H1 (cell line): Measurements from ENCODE around the gene S100A8. TPM values are rescaled to one million over a fixed set of nuclear protein-coding genes. Genes with fewer than 3 reads are reported as not detected.

Source experiments
- CTCF ChIA-PET: fragments of 300-600 bp; sonication (Branson Sonifier 250); formaldehyde crosslinking; loops from one replicate; lab custom pipeline; 2021; ENCODE audit not compliant: partially characterized antibody; lab: Charles Lee
- POLR2A ChIA-PET: fragments of 300-600 bp; sonication (Branson Sonifier 250); formaldehyde crosslinking; loops from one replicate; lab custom pipeline; 2021; ENCODE audit warnings: inconsistent platforms; ENCODE audit not compliant: partially characterized antibody; lab: Charles Lee
- DNase-seq, 2 experiments: peaks; one replicate each; pipeline versions ENCODE4 v3.0.0 to v3.0.0-alpha.2; 2010 to 2022; ENCODE audit warnings: low spot score in 2 of 2, low read depth in 1 of 2, mixed read lengths in 1 of 2
- FAIRE-seq: peaks from 2 replicates; lab custom pipeline; 2011; peaks lifted over from hg19 to GRCh38; lab: Jason Lieb, UNC
- H2AFZ ChIP-seq: 2 replicates; pipeline ENCODE4 v1.8.1; 2012; ENCODE audit warnings: low read length, inconsistent platforms
- H2AK5ac ChIP-seq: 2 replicates; pipeline ENCODE4 v1.6.1; 2013; ENCODE audit warnings: low read depth, low read length
- H2BK120ac ChIP-seq: replicated peaks from 2 replicates; pipeline ENCODE3; 2013; ENCODE audit warnings: low read depth, low read length, inconsistent platforms
- H2BK12ac ChIP-seq: 2 replicates; pipeline ENCODE4 v1.6.1; 2013; ENCODE audit warnings: low read depth, low read length
- H2BK15ac ChIP-seq: 2 replicates; pipeline ENCODE4 v1.6.1; 2013; ENCODE audit warnings: low read length
- H2BK20ac ChIP-seq: 2 replicates; pipeline ENCODE4 v1.6.1; 2013; ENCODE audit warnings: low read length
- H2BK5ac ChIP-seq: 2 replicates; pipeline ENCODE4 v1.6.1; 2013; ENCODE audit warnings: low read depth, low read length
- H3K14ac ChIP-seq: 2 replicates; pipeline ENCODE4 v1.6.1; 2013; ENCODE audit warnings: inconsistent platforms; ENCODE audit not compliant: insufficient read length
- H3K18ac ChIP-seq: 2 replicates; pipeline ENCODE4 v1.6.1; 2013; ENCODE audit warnings: low read length; ENCODE audit errors: extremely low read depth
- H3K23ac ChIP-seq: 2 replicates; pipeline ENCODE4 v1.6.1; 2013; ENCODE audit warnings: inconsistent platforms; ENCODE audit not compliant: insufficient read length
- H3K23me2 ChIP-seq: 2 replicates; pipeline ENCODE4 v1.6.1; 2013; ENCODE audit warnings: low read depth, low read length
- H3K27ac ChIP-seq: 2 replicates; pipeline ENCODE4 v1.6.1; 2011; ENCODE audit warnings: low read depth, low read length, inconsistent platforms
- H3K27me3 ChIP-seq, 4 experiments: replicated peaks in 1 of 4; 1 replicate in 1 of 4; 2 replicates in 3 of 4; pipeline versions ENCODE4 v1.6.1 to v1.8.1; 2011 to 2013; ENCODE audit warnings: low read length in 3 of 4, mild to moderate bottlenecking in 3 of 4, inconsistent platforms in 2 of 4, mixed read lengths in 2 of 4, moderate library complexity in 1 of 4; ENCODE audit not compliant: control insufficient read depth in 3 of 4, insufficient read depth in 3 of 4; ENCODE audit errors: extremely low read depth in 1 of 4
- H3K36me3 ChIP-seq, 4 experiments: 2 replicates each; pipeline versions ENCODE4 v1.6.1 to v1.8.1; 2011 to 2013; ENCODE audit warnings: mild to moderate bottlenecking in 4 of 4, low read length in 3 of 4, moderate library complexity in 2 of 4, control low read depth in 1 of 4, inconsistent platforms in 1 of 4; ENCODE audit not compliant: insufficient read depth in 4 of 4, control insufficient read depth in 2 of 4
- H3K4ac ChIP-seq: replicated peaks from 2 replicates; pipeline ENCODE3; 2013; ENCODE audit warnings: low read length, low read depth, mixed read lengths, inconsistent platforms; ENCODE audit not compliant: insufficient read length
- H3K4me1 ChIP-seq, 4 experiments: replicated peaks in 1 of 4; 1 replicate in 1 of 4; 2 replicates in 3 of 4; pipeline versions ENCODE4 v1.6.1 to v1.8.1; 2011 to 2013; ENCODE audit warnings: low read length in 3 of 4, inconsistent platforms in 2 of 4, mixed read lengths in 1 of 4; ENCODE audit not compliant: insufficient read depth in 4 of 4, control insufficient read depth in 3 of 4
- H3K4me2 ChIP-seq, 2 experiments: 2 replicates each; pipeline versions ENCODE4 v1.6.1 to v1.8.1; 2011 to 2013; ENCODE audit warnings: low read depth in 2 of 2, low read length in 2 of 2, control low read depth in 1 of 2, inconsistent platforms in 1 of 2, mild to moderate bottlenecking in 1 of 2; ENCODE audit not compliant: insufficient read depth in 1 of 2
- H3K4me3 ChIP-seq, 4 experiments: fragments of 200-600, 300-600 bp in 1 of 4; sonication (generic), shearing (Covaris generic), sonication (Bioruptor Twin) in 1 of 4; 2 replicates each; pipeline versions ENCODE4 v1.5.1 to v1.8.1; 2011 to 2016; ENCODE audit warnings: low read length in 4 of 4, low read depth in 3 of 4, control low read depth in 2 of 4, inconsistent platforms in 2 of 4, mild to moderate bottlenecking in 2 of 4, mixed read lengths in 1 of 4, moderate library complexity in 1 of 4; ENCODE audit not compliant: insufficient read depth in 2 of 4; ENCODE audit errors: extremely low read depth in 1 of 4
- H3K56ac ChIP-seq: replicated peaks from 2 replicates; pipeline ENCODE3; 2013; ENCODE audit warnings: low read depth, mild to moderate bottlenecking, mixed read lengths, low read length, inconsistent platforms; ENCODE audit not compliant: insufficient read length
- H3K79me1 ChIP-seq: 2 replicates; pipeline ENCODE4 v1.6.1; 2013; ENCODE audit warnings: low read depth, low read length, control low read depth
- H3K79me2 ChIP-seq, 2 experiments: 2 replicates each; pipeline versions ENCODE4 v1.6.1 to v1.8.1; 2012 to 2013; ENCODE audit warnings: low read length in 2 of 2, mild to moderate bottlenecking in 2 of 2, inconsistent platforms in 1 of 2; ENCODE audit not compliant: insufficient read depth in 2 of 2, control insufficient read depth in 1 of 2
- H3K9ac ChIP-seq, 4 experiments: replicated peaks in 1 of 4; 1 replicate in 1 of 4; 2 replicates in 3 of 4; pipeline versions ENCODE4 v1.6.1 to v1.8.1; 2011 to 2013; ENCODE audit warnings: low read depth in 3 of 4, low read length in 3 of 4, control low read depth in 2 of 4, mild to moderate bottlenecking in 2 of 4, moderate library complexity in 2 of 4, inconsistent platforms in 1 of 4; ENCODE audit errors: extremely low read depth in 1 of 4
- H3K9me3 ChIP-seq, 2 experiments: 2 replicates each; pipeline versions ENCODE4 v1.6.1 to v1.8.1; 2012 to 2013; ENCODE audit warnings: mild to moderate bottlenecking in 2 of 2, moderate library complexity in 2 of 2, control low read depth in 1 of 2, inconsistent platforms in 1 of 2, low read depth in 1 of 2, low read length in 1 of 2, mixed read lengths in 1 of 2; ENCODE audit not compliant: insufficient read depth in 2 of 2
- H4K20me1 ChIP-seq, 2 experiments: replicated peaks in 1 of 2; 2 replicates each; pipeline versions ENCODE3 to v1.8.1; 2011 to 2013; ENCODE audit warnings: inconsistent platforms in 2 of 2, low read length in 2 of 2, mild to moderate bottlenecking in 1 of 2; ENCODE audit not compliant: insufficient read depth in 2 of 2, control insufficient read depth in 1 of 2
- H4K5ac ChIP-seq: 2 replicates; pipeline ENCODE4 v1.6.1; 2013; ENCODE audit warnings: low read length, low read depth, mixed read lengths, inconsistent platforms; ENCODE audit not compliant: insufficient read length
- H4K8ac ChIP-seq: 2 replicates; pipeline ENCODE4 v1.8.0; 2013; ENCODE audit warnings: mild to moderate bottlenecking, moderate library complexity, low read length, inconsistent platforms; ENCODE audit not compliant: insufficient read depth; ENCODE audit errors: extremely low read depth
- H4K91ac ChIP-seq: replicated peaks from 2 replicates; pipeline ENCODE3; 2013; ENCODE audit warnings: low read length, mixed read lengths, inconsistent platforms; ENCODE audit not compliant: insufficient read length
- BACH1 ChIP-seq: IDR thresholded peaks from 2 replicates; pipeline ENCODE4 v1.6.1; 2012; ENCODE audit warnings: low read length, improper control_type of control experiment
- CHD1 ChIP-seq: IDR thresholded peaks from 2 replicates; pipeline ENCODE4 v1.6.1; 2012; ENCODE audit warnings: low read depth, low read length, improper control_type of control experiment
- CTBP2 ChIP-seq: IDR thresholded peaks from 2 replicates; pipeline ENCODE4 v1.7.0; 2011; ENCODE audit warnings: borderline replicate concordance, mild to moderate bottlenecking, moderate library complexity, mixed read lengths, low read length; ENCODE audit not compliant: insufficient read depth, insufficient read length
- EP300 ChIP-seq, 2 experiments: IDR thresholded peaks; 1 replicate in 1 of 2; 2 replicates in 1 of 2; pipeline ENCODE4 v1.6.1; 2011 to 2012; ENCODE audit warnings: low read depth in 2 of 2, low read length in 2 of 2, mild to moderate bottlenecking in 2 of 2, borderline replicate concordance in 1 of 2, inconsistent platforms in 1 of 2, moderate library complexity in 1 of 2
- FOSL1 ChIP-seq: IDR thresholded peaks from 2 replicates; pipeline ENCODE4 v1.6.1; 2011; ENCODE audit warnings: mild to moderate bottlenecking, low read depth, low read length, moderate library complexity; ENCODE audit not compliant: insufficient read depth
- JUN ChIP-seq: IDR thresholded peaks from 2 replicates; pipeline ENCODE4 v1.6.1; 2011; ENCODE audit warnings: low read depth, mild to moderate bottlenecking, improper control_type of control experiment, low read length
- JUND ChIP-seq: IDR thresholded peaks from 2 replicates; pipeline ENCODE4 v1.6.1; 2011; ENCODE audit warnings: mild to moderate bottlenecking, improper control_type of control experiment, low read length
- KDM1A ChIP-seq: fragments of 200-600, 300-600 bp; sonication (generic); IDR thresholded peaks from 2 replicates; pipeline ENCODE4 v1.7.1; 2016; ENCODE audit warnings: mild to moderate bottlenecking, low read length, borderline replicate concordance
- RBBP5 ChIP-seq: IDR thresholded peaks from 2 replicates; pipeline ENCODE4 v1.7.1; 2012; ENCODE audit warnings: low read depth, mild to moderate bottlenecking, inconsistent platforms, low read length, moderate library complexity, borderline replicate concordance
- SIN3A ChIP-seq, 2 experiments: IDR thresholded peaks in 1 of 2; conservative IDR thresholded peaks in 1 of 2; 2 replicates each; pipeline ENCODE4 v1.6.1; 2011 to 2012; ENCODE audit warnings: low read length in 2 of 2, improper control_type of control experiment in 1 of 2, low read depth in 1 of 2, mild to moderate bottlenecking in 1 of 2
- SRF ChIP-seq: IDR thresholded peaks from 2 replicates; pipeline ENCODE4 v1.6.1; 2011; ENCODE audit warnings: mild to moderate bottlenecking, low read depth, low read length, moderate library complexity
- YY1 ChIP-seq: IDR thresholded peaks from 2 replicates; pipeline ENCODE4 v1.6.1; 2011; ENCODE audit warnings: low read depth, mild to moderate bottlenecking, low read length
- WGBS, 2 experiments: shearing (Covaris generic) in 1 of 2; methylation state at CpG; one replicate each; pipeline versions ENCODE4 v1.1.6 to v1.1.7; 2013 to 2015; ENCODE audit warnings: low lambda C conversion rate in 2 of 2, mixed read lengths in 2 of 2, inconsistent platforms in 1 of 2, low coverage in 1 of 2, missing lambda C conversion rate in 1 of 2; ENCODE audit not compliant: insufficient replicate concordance in 2 of 2, insufficient coverage in 1 of 2, insufficient read length in 1 of 2; ENCODE audit errors: extremely low coverage in 1 of 2, missing lambda C conversion rate in 1 of 2; 5-methylcytosine and 5-hydroxymethylcytosine counted together
- polyA plus RNA-seq, 7 experiments: library from polyadenylated mRNA; depleted of rRNA in 3 of 7; stranded (reverse) in 5 of 7; unstranded in 2 of 7; fragments of >200 nt in 5 of 7; fragments of 200-250 nt in 2 of 7; gene quantifications; 1 replicate in 5 of 7; 2 replicates in 1 of 7; 4 replicates in 1 of 7; pipeline versions ENCODE4 v1.2.1 to v1.2.3, GENCODE V29; 2011 to 2013; ENCODE audit warnings: missing spikeins in 2 of 7, mixed read lengths in 2 of 7
- total RNA-seq: library from RNA; stranded (reverse); fragmentation: NEBNext Ultra II Directional; extraction: Animal tissue kit (Norgen Biotek cat#: 25700); gene quantifications from 2 replicates; pipeline ENCODE4 v1.2.1, GENCODE V29; 2021
- TF ChIP-seq, protein P1 (sequence below): IDR thresholded peaks from 2 replicates; pipeline ENCODE4 v1.6.1; 2011; ENCODE audit warnings: low read depth, mild to moderate bottlenecking, low read length; ENCODE audit not compliant: insufficient read depth

Gene S100A8
- total and polyA plus RNA-seq, 2 of the 8 experiments (the other 6 are each of a cell fraction or from before 2014, with no cell fraction given) = not detected

DNA sequence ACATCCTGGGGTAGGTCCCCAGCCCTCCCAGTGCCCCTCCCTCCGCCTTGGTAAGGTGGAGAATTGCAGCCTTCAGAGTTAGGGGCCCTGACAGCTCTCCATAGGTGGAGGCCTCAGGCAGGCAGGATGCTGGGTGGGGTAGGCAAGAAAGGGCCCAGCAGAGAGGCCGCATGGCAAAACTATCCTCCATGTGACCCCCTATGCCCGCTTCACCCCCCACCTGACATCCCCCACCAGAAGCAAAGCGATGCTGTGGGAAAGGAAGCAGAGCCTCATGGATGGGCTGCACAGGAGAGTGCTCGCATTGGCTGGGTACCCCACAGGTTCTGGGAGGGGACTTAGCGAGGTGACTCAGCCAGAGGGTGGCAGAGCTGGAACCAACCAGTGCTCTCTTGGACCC lies 31.6 kb downstream of the S100A8 start:
- Histone ChIP-seq H3K18ac (no peak overlapping the region), H3K56ac (no peak overlapping the region), H4K91ac (no peak overlapping the region), H4K8ac (peak overlapping the region; percentile 52; the same call in 1 of the 2 replicates), H2BK15ac (no peak overlapping the region), H3K23me2 (no peaks in the 10 kb centered on the region; the same call in 1 of the 2 replicates), H3K4me2 (no peak overlapping the region), H3K79me1 (no peaks in the 10 kb centered on the region), H2BK20ac (no peak overlapping the region), H3K9me3 (no peaks in the 10 kb centered on the region), H3K4me1 (no peaks in the 10 kb centered on the region; a peak in 1 of 7 replicates), H2BK12ac (no peak overlapping the region), H2BK5ac (no peak overlapping the region), H2BK120ac (no peak overlapping the region), H4K5ac (no peak overlapping the region), H3K27ac (no peak overlapping the region), H3K36me3 (no peaks in the 10 kb centered on the region), H3K9ac (no peak overlapping the region), H2AFZ (no peak overlapping the region), H3K23ac (no peak overlapping the region), H2AK5ac (no peak overlapping the region), H4K20me1 (no peaks in the 10 kb centered on the region), H3K4ac (no peak overlapping the region), H3K4me3 (no peak overlapping the region), H3K79me2 (no peaks in the 10 kb centered on the region), H3K14ac (no peak overlapping the region), H3K27me3 (no peaks in the 10 kb centered on the region)
- FAIRE-seq (no peak), DNase-seq (no peak)
- ChIA-PET CTCF (interaction anchor here (1.6 to 2.6 kb wide), 2 partner anchors 136 kb away, joined by 9 to 32 read pairs; no protein-coding TSS in a partner anchor), POLR2A (interaction anchor here (0.7 kb wide), 1 partner anchor 93 kb away, joined by 3 read pairs; no protein-coding TSS in a partner anchor)
- WGBS, 2 experiments = 80% methylated on average over 6 of the region's 6 CpGs; no CpG with 5 or more reads in 1 of the 2 experiments
- TF ChIP-seq CTBP2 (no peak), FOSL1 (no peak), KDM1A (no peak), YY1 (no peak), RBBP5 (no peak), JUN (no peak), SIN3A (conservative IDR thresholded peaks at IDR 0.05 in 1 of 2, IDR thresholded peaks at IDR 0.05 in 1 of 2; ENCODE audit: low read depth in 1 of 2, low read length in 2 of 2) (no peak), BACH1 (no peak), CHD1 (no peak), EP300 (IDR thresholded peaks at IDR 0.05; ENCODE audit: borderline replicate concordance in 1 of 2, low read depth in 2 of 2, low read length in 2 of 2) (no peak), JUND (no peak), SRF (no peak)
- TF ChIP-seq, protein P1, sequence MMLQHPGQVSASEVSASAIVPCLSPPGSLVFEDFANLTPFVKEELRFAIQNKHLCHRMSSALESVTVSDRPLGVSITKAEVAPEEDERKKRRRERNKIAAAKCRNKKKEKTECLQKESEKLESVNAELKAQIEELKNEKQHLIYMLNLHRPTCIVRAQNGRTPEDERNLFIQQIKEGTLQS = no peak
